NCI-H82 treated with DMSO at 0.1 percent for 48 hours (cell line): ENCODE measurements around the gene CRYBA1.
A peak's percentile ranks its signal among the peaks of the same experiment; 100 is the strongest.

ENCODE experiments used
- DNase-seq: peaks from one replicate; lab custom pipeline; 2025; ENCODE audit not compliant: unreplicated experiment; lab: John Stamatoyannopoulos, UW

The CRYBA1 gene

GRCh38 chr17:29278692-29279091, 32.0 kb downstream of the CRYBA1 start:
- DNase-seq: no peak

GRCh38 chr17:29279397-29280070, 32.9 kb downstream of the CRYBA1 start:
- DNase-seq: no peak

DNA sequence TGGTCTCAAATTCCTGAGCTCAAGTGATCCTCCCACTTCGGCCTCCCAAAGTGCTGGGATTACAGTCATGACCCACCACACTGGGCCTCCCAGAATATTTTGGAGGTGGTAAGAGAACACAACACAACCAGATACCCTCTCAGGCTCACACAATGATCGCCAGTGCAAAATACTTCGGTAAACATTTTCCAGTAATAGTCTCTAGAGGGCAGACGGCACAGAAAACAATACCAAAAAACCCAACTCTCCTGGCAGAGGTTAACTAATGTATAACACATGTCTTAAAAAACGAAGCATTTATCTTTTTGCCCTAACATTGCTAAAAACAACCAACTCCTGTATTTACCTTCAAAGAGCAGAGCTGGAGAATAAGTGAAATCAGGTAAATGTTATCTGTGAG, 36.8 kb downstream of the CRYBA1 start:
- DNase-seq: no peak

DNA sequence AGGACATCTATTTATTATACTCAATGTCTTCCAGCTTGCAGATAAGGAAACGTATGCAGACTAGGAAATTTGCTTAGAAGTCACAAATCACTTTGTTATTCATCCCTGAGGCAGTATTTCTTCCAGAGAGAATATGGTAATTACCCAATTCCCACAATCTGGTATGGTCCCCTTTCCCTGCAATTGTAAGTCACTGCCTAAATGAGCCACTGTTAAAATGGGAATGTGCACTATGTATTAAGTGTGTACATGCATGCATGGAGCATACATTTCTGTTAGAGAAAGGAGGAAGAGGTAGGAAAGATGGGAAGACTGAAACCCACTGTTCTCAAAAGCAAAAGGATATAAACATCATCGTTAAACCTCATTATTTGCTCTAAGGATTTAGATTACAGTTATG, 37.3 kb downstream of the CRYBA1 start:
- DNase-seq: no peak

DNA sequence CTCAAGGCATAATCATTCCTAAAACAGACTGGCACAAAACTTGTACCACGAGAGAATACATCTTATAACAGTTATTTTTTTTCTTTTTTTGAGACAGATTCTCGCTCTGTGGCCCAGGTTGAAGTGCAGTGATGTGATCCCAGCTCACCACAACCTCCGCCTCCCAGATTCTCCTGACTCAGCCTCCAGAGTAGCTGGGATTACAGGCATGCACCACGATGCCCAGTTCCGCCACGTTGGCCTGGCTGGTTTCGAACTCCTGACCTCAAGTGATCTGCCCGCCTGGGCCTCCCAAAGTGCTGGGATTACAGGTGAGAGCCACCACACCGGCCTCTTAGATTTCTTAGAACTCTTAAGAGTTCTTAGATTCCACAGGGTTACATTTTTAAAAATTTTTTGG, 43.2 kb downstream of the CRYBA1 start:
- no peak for DNase-seq

GRCh38 chr17:29291163-29291752, 44.6 kb downstream of the CRYBA1 start:
- peak; percentile 64 for DNase-seq

DNA sequence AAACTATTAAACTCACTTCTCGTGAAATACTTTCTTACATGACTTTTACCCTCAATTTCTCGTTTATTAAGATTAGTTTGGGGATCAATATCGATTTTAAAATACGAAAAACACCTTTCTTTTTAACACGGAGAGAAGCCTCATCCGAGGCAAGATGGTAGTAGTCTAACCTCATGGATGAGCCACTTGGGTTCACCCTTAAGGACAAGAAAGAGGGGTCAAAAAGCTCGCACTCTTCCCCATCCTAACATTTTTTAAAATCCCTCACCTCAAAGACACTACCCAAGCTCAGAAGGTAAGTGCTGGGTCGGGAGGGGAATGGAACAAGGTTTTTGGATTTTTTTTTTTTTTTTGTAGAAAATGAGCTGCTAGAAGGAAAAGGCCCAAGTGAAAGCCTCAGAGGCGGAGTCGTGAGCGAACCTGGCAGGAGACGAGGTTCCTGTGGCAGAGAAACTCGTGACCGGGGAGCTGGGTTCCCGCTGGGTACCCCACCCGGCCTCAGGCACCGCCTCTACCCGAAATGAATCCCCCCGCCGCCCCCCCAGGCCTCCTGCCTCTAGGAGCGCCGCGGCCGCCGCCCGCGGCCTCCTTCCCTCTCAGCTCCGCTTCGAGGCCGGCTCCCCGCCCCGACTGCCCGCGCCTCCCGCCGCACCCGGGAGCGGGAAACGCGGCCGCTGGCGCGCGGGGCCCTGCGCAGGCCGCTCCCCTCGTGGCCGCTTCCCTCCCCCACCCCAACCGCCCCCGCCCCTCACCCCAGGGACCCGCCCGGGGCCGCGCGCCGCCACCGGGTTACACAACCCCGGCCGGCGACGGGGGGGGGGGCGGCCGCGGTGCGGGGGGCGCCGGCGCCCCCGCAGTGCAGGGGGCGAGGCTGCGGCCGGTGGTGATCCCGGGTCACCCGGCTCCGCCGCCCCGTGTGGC, 45.7 kb downstream of the CRYBA1 start:
- no peak for DNase-seq

DNA sequence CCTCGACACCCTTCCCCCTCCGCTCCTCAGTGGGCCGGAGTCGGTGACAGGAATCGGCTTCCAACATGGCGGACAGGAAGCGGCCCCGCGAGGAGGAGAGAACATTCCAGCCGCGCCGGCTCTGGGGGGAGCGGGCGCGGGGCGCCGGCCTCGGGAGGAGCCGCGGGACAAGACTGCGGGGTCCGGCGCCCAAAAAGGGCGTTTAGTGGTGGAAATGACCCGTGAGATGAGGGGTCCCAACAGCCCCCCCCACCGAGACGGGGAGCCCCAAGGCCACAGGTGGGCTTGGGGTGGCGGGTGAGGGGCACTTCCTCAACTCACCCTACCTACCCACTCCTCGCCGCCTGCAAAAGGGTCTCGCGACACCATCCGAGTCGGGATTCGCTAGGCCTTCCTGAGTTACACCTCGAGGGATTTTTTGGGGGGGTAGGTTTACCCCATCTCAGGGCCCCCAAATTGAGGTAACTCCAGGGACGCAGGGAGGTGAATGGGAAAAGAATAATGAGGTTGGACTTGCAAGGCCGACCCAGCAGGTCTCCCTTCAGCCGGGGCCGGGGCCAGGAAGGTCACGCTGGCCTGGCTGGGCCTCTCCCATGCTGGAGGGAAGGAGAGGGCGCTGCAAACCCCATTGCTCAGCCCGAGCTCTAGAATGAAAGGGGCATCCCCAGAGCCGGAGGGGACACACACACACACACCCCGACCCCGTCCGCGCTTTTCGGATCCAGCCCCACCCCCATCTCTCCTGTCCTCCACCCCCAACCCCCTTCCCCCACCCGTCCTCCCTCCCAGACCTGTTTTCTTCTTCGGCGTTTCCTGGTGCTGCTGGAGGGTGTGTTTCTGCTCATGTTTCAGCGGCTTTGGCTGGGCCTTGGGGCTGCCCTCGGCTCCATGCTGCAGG, 46.6 kb downstream of the CRYBA1 start:
- DNase-seq: no peak

DNA sequence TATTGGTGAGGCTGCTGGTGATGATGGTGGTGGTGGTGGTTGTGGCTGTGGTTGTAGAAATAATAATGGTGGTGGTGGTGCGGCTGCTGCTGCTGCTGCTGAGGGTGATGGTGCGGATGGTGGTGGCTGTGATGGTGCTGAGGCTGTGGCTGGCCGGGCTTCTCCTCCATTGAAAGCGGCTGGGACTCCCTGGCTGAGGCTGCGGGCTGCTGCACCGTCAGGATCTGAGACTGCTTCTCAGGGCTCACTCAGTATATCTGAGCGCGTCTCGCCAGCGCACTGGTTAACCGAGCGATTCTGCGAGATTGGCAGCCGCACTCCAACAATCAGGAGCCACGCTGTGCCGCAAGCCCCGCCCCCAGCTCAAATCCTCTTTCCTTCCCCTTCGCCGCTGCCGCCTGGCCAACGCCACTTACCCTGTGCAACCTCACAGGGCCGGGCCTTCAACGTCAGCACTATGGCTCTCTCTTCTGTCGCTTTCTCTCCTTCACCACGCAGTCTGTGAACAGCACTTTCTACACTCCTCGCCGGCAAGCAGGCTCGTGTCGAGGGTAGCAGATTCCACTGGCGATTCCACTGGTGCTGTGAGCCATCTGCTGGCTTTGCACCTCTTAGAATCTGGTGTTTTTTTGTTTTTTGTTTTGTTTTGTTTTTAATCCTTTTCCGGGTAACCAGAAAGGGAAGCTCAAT, 47.4 kb downstream of the CRYBA1 start, which contains the start of gene NUFIP2:
NUFIP2 (minus strand) TSS at position 259 of the 690 bp plus-strand sequence; CDS start at position 170, 89 bp downstream.
- peak; percentile 98 for DNase-seq

- DNase-seq: no peak
Observed at GRCh38 chr17:29294580-29294900, 47.9 kb downstream of the CRYBA1 start.

GRCh38 chr17:29295420-29295819, 48.8 kb downstream of the CRYBA1 start:
- no peak for DNase-seq

DNA sequence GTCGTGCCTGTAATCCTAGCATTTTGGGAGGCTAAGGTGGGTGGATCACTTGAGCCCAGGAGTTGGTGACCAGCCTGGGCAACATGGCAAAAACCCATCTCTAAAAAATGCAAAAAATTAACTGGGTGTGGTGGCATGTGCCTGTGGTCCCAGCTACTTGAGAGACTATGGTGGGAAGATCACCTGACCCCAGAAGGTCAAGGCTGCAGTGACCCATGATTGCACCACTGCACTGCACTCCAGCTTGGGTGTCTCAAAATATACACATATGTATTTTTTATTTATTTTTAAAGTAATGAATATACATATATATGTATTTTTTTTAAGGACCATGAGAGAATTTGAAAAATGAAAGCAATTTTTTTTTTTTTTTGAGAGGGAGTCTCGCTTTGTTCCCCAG, 52.4 kb downstream of the CRYBA1 start:
- DNase-seq: no peak

- no peak for DNase-seq
Observed at GRCh38 chr17:29303386-29303785, 56.7 kb downstream of the CRYBA1 start.
